ENCODE results near the gene OR5AL1. TPM values are rescaled to one million over a fixed set of nuclear protein-coding genes. Genes with fewer than 3 reads are reported as not detected.

The OR5AL1 gene
- total RNA-seq, 1 experiment from 2014 or later: not detected

DNA sequence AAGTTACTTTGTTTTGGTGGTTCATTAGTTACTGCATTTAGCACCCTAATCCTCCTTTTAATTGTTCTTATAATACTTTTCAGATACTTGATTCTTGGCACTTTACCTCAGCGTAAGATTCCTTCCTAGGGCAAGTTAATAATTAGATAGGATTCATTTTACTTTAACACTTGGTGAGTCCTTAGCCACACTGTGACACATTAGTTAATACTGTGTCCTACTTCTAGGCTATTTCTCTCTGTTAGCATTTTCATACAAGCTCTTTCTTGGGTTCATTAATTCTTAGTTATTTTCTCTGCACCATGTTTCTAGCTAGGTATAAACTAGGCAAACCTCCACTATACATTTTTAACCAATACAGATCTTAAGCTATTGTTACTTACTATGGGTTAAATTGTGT lies 44.6 kb downstream of the OR5AL1 start:
- BruUV-seq (replicated peaks): no TSS peak

More for the DNA sequence above, 44.6 kb downstream of the OR5AL1 start:
- ATAC-seq (no peak), DNase-seq (ENCODE audit: low read depth, low spot score) (no peak)
- ChIA-PET POLR2A (no interaction called here), CTCF (no interaction called here)
- Histone ChIP-seq H3K27me3 (ENCODE audit: control insufficient read depth, insufficient read depth, low read length) (no peaks in the 10 kb centered on the region), H3K36me3 (ENCODE audit: control insufficient read depth, insufficient read depth, low read length) (no peaks in the 10 kb centered on the region), H3K9me3 (ENCODE audit: control insufficient read depth, insufficient read depth, low read depth, low read length) (no peaks in the 10 kb centered on the region), H3K4me3 (ENCODE audit: low read depth in 2 of 2, low read length in 2 of 2) (no peak overlapping the region), H3K27ac (ENCODE audit: low read length) (no peak overlapping the region), H3K4me1 (ENCODE audit: control insufficient read depth, insufficient read depth, low read length) (no peaks in the 10 kb centered on the region)
- TF ChIP-seq, protein P1, sequence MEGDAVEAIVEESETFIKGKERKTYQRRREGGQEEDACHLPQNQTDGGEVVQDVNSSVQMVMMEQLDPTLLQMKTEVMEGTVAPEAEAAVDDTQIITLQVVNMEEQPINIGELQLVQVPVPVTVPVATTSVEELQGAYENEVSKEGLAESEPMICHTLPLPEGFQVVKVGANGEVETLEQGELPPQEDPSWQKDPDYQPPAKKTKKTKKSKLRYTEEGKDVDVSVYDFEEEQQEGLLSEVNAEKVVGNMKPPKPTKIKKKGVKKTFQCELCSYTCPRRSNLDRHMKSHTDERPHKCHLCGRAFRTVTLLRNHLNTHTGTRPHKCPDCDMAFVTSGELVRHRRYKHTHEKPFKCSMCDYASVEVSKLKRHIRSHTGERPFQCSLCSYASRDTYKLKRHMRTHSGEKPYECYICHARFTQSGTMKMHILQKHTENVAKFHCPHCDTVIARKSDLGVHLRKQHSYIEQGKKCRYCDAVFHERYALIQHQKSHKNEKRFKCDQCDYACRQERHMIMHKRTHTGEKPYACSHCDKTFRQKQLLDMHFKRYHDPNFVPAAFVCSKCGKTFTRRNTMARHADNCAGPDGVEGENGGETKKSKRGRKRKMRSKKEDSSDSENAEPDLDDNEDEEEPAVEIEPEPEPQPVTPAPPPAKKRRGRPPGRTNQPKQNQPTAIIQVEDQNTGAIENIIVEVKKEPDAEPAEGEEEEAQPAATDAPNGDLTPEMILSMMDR (IDR thresholded peaks at IDR 0.05): no peak
- TF ChIP-seq, protein P2, sequence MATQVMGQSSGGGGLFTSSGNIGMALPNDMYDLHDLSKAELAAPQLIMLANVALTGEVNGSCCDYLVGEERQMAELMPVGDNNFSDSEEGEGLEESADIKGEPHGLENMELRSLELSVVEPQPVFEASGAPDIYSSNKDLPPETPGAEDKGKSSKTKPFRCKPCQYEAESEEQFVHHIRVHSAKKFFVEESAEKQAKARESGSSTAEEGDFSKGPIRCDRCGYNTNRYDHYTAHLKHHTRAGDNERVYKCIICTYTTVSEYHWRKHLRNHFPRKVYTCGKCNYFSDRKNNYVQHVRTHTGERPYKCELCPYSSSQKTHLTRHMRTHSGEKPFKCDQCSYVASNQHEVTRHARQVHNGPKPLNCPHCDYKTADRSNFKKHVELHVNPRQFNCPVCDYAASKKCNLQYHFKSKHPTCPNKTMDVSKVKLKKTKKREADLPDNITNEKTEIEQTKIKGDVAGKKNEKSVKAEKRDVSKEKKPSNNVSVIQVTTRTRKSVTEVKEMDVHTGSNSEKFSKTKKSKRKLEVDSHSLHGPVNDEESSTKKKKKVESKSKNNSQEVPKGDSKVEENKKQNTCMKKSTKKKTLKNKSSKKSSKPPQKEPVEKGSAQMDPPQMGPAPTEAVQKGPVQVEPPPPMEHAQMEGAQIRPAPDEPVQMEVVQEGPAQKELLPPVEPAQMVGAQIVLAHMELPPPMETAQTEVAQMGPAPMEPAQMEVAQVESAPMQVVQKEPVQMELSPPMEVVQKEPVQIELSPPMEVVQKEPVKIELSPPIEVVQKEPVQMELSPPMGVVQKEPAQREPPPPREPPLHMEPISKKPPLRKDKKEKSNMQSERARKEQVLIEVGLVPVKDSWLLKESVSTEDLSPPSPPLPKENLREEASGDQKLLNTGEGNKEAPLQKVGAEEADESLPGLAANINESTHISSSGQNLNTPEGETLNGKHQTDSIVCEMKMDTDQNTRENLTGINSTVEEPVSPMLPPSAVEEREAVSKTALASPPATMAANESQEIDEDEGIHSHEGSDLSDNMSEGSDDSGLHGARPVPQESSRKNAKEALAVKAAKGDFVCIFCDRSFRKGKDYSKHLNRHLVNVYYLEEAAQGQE (IDR thresholded peaks at IDR 0.05; ENCODE audit: insufficient read depth in 1 of 2, low read depth in 2 of 2, low read length in 1 of 2): no peak
- TF ChIP-seq POLR2AphosphoS5 (IDR thresholded peaks at IDR 0.05; ENCODE audit: low read depth, low read length): no peak
- no peak for TF ChIP-seq SIN3A (IDR thresholded peaks at IDR 0.05; ENCODE audit: borderline replicate concordance, insufficient read depth, low read depth, low read length)
- TF ChIP-seq TCF7L2 (IDR thresholded peaks at IDR 0.05; ENCODE audit: low read depth, low read length): no peak
- intact Hi-C loops (cut with micrococcal nuclease; ENCODE audit: unreplicated experiment): no loop called here
- in situ Hi-C loops (cut with HindIII; ENCODE audit: low pct_unique_long_range_greater_than_20kb, low sequenced_read_pairs): no loop called here

Other genes starting within 250 kb of the OR5AL1 start
- not detected for gene OR5J2, start 236.1 kb upstream of the OR5AL1 start, total RNA-seq (2021; ENCODE audit: unreplicated experiment)
- not detected for gene OR5T2, start 178.4 kb upstream of the OR5AL1 start, total RNA-seq (2021; ENCODE audit: unreplicated experiment)
- gene OR5T3, start 160.4 kb upstream of the OR5AL1 start, total RNA-seq (2021; ENCODE audit: unreplicated experiment): not detected
- not detected for gene OR5T1, start 138.5 kb upstream of the OR5AL1 start, total RNA-seq (2021; ENCODE audit: unreplicated experiment)
- gene OR8H1, start 120.4 kb upstream of the OR5AL1 start, total RNA-seq (2021; ENCODE audit: unreplicated experiment): not detected
- not detected for gene OR8K3, start 97.6 kb upstream of the OR5AL1 start, total RNA-seq (2021; ENCODE audit: unreplicated experiment)
- not detected for gene OR8K1, start 66.7 kb upstream of the OR5AL1 start, total RNA-seq (2021; ENCODE audit: unreplicated experiment)
- not detected for gene OR8J1, start 58.4 kb upstream of the OR5AL1 start, total RNA-seq (2021; ENCODE audit: unreplicated experiment)
- not detected for gene OR8U1, start 37.1 kb upstream of the OR5AL1 start, total RNA-seq (2021; ENCODE audit: unreplicated experiment)
- not detected for gene OR5M3, start 60.7 kb downstream of the OR5AL1 start, total RNA-seq (2021; ENCODE audit: unreplicated experiment)
- not detected for gene OR5M8, start 78.7 kb downstream of the OR5AL1 start, total RNA-seq (2021; ENCODE audit: unreplicated experiment)
- gene OR5M11, start 130.6 kb downstream of the OR5AL1 start, total RNA-seq (2021; ENCODE audit: unreplicated experiment): not detected
- gene OR5M10, start 165.0 kb downstream of the OR5AL1 start, total RNA-seq (2021; ENCODE audit: unreplicated experiment): not detected
- gene OR5M1, start 202.2 kb downstream of the OR5AL1 start, total RNA-seq (2021; ENCODE audit: unreplicated experiment): not detected
- gene OR5AP2, start 229.7 kb downstream of the OR5AL1 start, total RNA-seq (2021; ENCODE audit: unreplicated experiment): not detected